Left lung (tissue), 10 donors: ENCODE data around the gene SEC23A. TPM values are rescaled to one million over a fixed set of nuclear protein-coding genes. Genes with fewer than 3 reads are reported as not detected.
"Not testable (repeated sequence)": the region's sequence is repeated elsewhere in the genome, so short reads cannot be mapped to it uniquely, and the experiment has no call there.

ENCODE experiments used
- ATAC-seq: fragments of 200-7000 bp; cut with Tn5 transposase; one replicate; pipeline ENCODE4 v1.9.1; 2020; ENCODE audit warnings: moderate library complexity
- DNase-seq, 4 donors: peaks; one replicate each; pipeline ENCODE4 v3.0.0-alpha.2; 2013 to 2020
- H3K27ac ChIP-seq, 2 donors: fragments of 200-600 bp; sonication (generic) in 1 of 2; one replicate each; pipeline versions ENCODE4 v1.5.0 to v1.8.0; 2020 to 2021
- H3K27me3 ChIP-seq, 2 donors: fragments of 200-600 bp; sonication (generic) in 1 of 2; one replicate each; pipeline versions ENCODE4 v1.5.0 to v1.8.0; 2020 to 2021
- H3K36me3 ChIP-seq, 2 donors: fragments of 200-600 bp; sonication (generic) in 1 of 2; one replicate each; pipeline versions ENCODE4 v1.5.0 to v1.8.0; 2020 to 2021
- H3K4me1 ChIP-seq, 2 donors: fragments of 200-600 bp; one replicate each; pipeline ENCODE4 v1.8.0; 2021
- H3K4me3 ChIP-seq, 2 donors: fragments of 200-600 bp; sonication (generic) in 1 of 2; one replicate each; pipeline versions ENCODE4 v1.5.0 to v1.8.0; 2020 to 2021; ENCODE audit warnings: mild to moderate bottlenecking in 1 of 2
- H3K9me3 ChIP-seq, 2 donors: fragments of 200-600 bp; sonication (generic) in 1 of 2; one replicate each; pipeline versions ENCODE4 v1.5.0 to v1.8.0; 2020 to 2021
- intact Hi-C, 2 donors: fragments of 100-400 bp; cut with DNase I; formaldehyde crosslinking; loops; one replicate each; pipeline versions ENCODE4 v1.11.2 to v1.14.2; 2022
- polyA plus RNA-seq, 6 donors: library from polyadenylated mRNA; unstranded; fragments of 120-200 nt; gene quantifications; one replicate each; pipeline ENCODE4 v1.2.1, GENCODE V29; 2013; ENCODE audit not compliant: insufficient read length in 6 of 6
- total RNA-seq, 2 donors: library from RNA; stranded (reverse); fragmentation: NEBNext Ultra II Directional; extraction: Animal tissue kit (Norgen Biotek cat#: 25700); gene quantifications; one replicate each; pipeline ENCODE4 v1.2.1, GENCODE V29; 2021
- TF ChIP-seq, protein P1 (sequence below), 2 donors: fragments of 200-600 bp; sonication (generic) in 1 of 2; IDR thresholded peaks; one replicate each; pipeline versions ENCODE4 v1.5.0 to v1.8.0; 2021; ENCODE audit warnings: antibody characterized with exemption in 2 of 2
- donor health status: DM: no; HTN: yes; CAD: no.
- donor health status: DM: no; HTN: no; CAD: no.

The SEC23A gene
- total and polyA plus RNA-seq, 8 donors: 59.3 to 81.7 (median 65.0) TPM

DNA sequence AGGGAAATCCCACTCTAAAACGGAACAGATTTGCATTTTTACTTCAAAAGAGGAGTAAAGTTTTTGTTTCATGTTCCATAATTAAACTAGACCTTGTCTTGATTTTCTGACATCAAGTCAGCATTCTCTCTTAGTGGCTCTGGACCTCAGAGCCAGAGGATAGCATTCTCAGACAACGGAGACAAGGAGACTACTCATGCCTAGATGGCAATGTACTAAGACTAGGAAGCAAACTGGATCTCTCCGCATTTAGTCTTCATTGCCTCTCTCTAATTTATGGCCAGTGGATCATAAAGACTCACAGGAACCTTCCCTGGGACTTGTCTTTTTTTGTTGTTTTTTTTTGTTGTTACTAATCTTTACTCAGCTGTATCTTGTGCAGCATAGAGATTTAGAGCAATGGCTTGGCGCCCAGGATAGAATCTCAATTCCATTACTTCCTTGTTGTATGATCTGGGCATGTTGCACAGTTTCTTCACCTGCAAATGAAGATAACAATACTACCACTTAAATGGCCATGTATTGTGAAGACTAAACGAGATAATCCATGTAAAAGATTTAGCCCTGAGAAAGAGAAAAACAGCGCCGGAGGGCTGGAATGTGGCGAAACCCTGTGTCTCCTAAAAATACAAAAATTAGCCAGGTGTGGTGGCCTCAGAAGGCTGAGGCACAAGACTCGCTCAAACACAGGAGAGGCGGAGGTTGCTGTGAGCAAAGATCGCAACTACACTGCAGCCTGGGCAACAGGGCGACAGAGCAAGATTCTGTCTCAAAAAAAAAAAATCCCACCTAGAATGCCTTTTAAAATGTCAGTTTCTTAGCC lies 7.1 kb upstream of the SEC23A start:
- DNase-seq (no peak), ATAC-seq (no peak)
- intact Hi-C loops: loop anchor here in 1 of 2 donors (10.0 kb wide), 1 partner anchor 255 kb away; no protein-coding TSS in a partner anchor
- H3K36me3 ChIP-seq: no peaks in the 10 kb centered on the region
- no peaks in the 10 kb centered on the region for H3K27me3 ChIP-seq
- H3K4me1 ChIP-seq: peaks cover 0 to 16% of the 10 kb centered on the region in 2 donors
- no peak overlapping the region for H3K4me3 ChIP-seq
- H3K9me3 ChIP-seq: no peaks in the 10 kb centered on the region
- TF ChIP-seq, protein P1, sequence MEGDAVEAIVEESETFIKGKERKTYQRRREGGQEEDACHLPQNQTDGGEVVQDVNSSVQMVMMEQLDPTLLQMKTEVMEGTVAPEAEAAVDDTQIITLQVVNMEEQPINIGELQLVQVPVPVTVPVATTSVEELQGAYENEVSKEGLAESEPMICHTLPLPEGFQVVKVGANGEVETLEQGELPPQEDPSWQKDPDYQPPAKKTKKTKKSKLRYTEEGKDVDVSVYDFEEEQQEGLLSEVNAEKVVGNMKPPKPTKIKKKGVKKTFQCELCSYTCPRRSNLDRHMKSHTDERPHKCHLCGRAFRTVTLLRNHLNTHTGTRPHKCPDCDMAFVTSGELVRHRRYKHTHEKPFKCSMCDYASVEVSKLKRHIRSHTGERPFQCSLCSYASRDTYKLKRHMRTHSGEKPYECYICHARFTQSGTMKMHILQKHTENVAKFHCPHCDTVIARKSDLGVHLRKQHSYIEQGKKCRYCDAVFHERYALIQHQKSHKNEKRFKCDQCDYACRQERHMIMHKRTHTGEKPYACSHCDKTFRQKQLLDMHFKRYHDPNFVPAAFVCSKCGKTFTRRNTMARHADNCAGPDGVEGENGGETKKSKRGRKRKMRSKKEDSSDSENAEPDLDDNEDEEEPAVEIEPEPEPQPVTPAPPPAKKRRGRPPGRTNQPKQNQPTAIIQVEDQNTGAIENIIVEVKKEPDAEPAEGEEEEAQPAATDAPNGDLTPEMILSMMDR (IDR thresholded peaks at IDR 0.05): no peak
- no peak overlapping the region for H3K27ac ChIP-seq

DNA sequence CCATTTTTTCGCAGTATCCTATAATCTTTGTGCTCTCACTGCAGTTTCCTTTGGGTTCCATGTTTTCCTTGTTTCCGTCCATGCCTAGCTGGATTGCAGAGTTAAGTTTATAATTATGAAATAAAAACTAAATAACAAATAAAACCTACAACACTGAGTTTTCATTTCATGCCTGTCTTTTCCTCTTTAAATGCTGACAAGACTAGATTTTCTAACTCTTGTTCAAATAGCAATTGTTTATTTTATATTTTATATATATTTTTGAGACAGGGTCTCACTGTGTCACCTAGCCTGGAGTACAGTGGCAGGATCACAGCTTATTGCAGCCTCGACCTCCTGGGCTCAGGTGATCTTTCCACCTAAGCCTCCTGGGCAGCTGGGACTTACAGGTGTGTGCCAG lies 5.8 kb upstream of the SEC23A start:
- TF ChIP-seq, protein P1 (IDR thresholded peaks at IDR 0.05): no peak
- H3K4me3 ChIP-seq: no peak overlapping the region
- no peaks in the 10 kb centered on the region for H3K27me3 ChIP-seq
- no peak overlapping the region for H3K27ac ChIP-seq
- intact Hi-C loops: loop anchor here in 1 of 2 donors (10.0 kb wide), 1 partner anchor 256 kb away; no protein-coding TSS in a partner anchor
- H3K4me1 ChIP-seq: peaks cover 5 to 13% of the 10 kb centered on the region in 2 donors
- ATAC-seq: no peak
- no peaks in the 10 kb centered on the region for H3K9me3 ChIP-seq
- H3K36me3 ChIP-seq: no peaks in the 10 kb centered on the region
- no peak for DNase-seq

DNA sequence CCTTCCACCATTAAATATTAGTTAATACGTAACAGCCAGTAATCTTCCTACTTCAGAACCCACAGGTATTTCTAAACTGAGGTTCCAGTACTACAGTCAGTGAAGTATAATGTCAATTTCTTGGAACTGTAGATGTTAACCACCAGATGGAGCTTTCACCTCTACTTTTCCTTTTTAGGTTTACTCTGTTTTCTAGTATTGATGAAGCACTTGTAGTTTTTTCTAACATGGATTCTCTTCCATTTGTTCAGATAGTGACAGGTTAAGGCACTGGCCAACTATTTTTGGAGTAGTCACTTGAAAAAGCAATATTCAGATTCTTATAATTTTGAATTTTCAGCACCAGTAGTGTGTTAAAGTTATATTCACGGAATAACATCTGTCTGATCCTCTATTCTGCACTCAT lies 4.6 kb upstream of the SEC23A start:
- ATAC-seq (peak; percentile 33), DNase-seq (peak in 1 of 4 donors; percentile 47)
- H3K27me3 ChIP-seq: no peaks in the 10 kb centered on the region
- no peaks in the 10 kb centered on the region for H3K9me3 ChIP-seq
- H3K36me3 ChIP-seq: no peaks in the 10 kb centered on the region
- intact Hi-C loops: loop anchor here in 1 of 2 donors (10.0 kb wide), 1 partner anchor 257 kb away; no protein-coding TSS in a partner anchor
- no peak overlapping the region for H3K4me3 ChIP-seq
- H3K27ac ChIP-seq: no peak overlapping the region
- TF ChIP-seq, protein P1 (IDR thresholded peaks at IDR 0.05): peak in 1 of 2 donors; percentile 43
- peaks cover 6 to 12% of the 10 kb centered on the region in 2 donors for H3K4me1 ChIP-seq

DNA sequence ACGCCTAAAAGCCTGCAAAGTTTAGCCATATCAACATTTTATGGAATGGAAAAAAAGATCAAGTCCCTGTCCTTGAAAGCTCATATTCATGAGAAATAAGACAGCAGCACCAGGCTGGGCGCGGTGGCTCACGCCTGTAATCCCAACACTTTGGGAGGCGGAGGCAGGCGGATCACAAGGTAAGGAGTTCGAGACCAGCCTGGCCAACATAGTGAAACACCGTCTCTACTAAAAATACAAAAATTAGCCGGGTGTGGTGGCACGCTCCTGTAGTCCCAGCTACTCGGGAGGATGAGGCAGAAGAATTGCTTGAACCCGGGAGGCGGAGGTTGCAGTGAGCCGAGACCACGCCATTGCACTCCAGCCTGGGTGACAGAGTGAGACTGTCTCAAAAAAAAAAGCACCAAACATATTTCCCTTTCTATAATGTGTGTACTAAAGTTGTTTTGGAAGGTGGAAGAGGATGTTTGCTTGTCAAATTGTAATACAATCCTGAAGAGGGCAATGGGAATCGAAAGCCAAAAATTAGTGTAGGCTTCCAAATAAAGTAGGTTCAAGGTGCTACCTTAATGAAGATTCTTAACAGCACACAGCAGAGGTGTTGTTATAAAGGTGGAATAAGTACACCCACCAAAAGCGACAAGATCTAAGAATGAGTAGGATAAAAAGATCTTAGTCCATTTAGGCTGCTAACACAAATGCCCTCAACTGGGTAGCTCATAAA lies 1.2 kb upstream of the SEC23A start:
- H3K36me3 ChIP-seq, ATAC-seq, H3K9me3 ChIP-seq, H3K27me3 ChIP-seq: not testable (repeated sequence)
- intact Hi-C loops: loop anchor here in 1 of 2 donors (10.0 kb wide), 1 partner anchor 261 kb away; no protein-coding TSS in a partner anchor
- H3K4me3 ChIP-seq: peak overlapping the region; percentile 73 to 89
- H3K27ac ChIP-seq: peak overlapping the region; percentile 95 to 96
- H3K4me1 ChIP-seq: peaks cover 13 to 42% of the 10 kb centered on the region in 2 donors
- peak in 1 of 4 donors; percentile 1 for DNase-seq

DNA sequence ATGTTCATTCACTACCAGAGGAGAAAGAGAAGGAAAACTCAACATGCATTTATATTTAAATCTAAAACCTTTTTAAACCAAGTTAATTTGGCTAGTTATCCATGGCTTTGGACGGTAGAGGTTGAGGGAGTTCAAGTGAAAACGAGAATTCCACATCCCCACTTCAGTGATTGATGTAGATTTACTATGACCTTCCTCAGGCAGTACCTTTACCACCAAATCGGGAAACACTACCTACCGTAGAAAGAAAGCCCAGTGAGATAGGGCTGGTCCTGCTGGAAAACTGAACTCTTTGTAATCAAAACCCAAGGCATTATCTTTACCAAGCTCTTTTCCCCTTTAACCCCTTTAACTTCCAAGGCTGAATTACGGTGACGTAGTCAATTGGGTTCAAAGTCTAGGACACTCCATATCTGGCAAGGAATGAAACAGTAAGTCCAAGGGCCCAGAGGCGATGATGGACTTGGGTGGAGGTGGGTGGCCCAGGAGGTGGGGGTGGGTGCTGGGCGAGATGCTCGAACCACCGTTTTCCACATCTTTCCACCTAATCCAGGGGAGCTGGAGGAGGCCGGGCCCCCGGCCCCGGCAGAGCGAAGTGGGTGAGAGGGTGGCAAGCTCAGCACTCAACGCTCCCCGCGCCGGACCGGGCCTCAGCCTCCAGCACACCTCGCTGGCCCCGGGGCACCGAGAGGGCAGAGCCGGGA lies 618 bp downstream of the SEC23A start:
- H3K27ac ChIP-seq: peak overlapping the region; percentile 95 to 96
- ATAC-seq (peak; percentile 63), DNase-seq (peak in 2 of 4 donors; percentile 46 to 59)
- no peaks in the 10 kb centered on the region for H3K9me3 ChIP-seq
- TF ChIP-seq, protein P1 (IDR thresholded peaks at IDR 0.05): no peak
- no peaks in the 10 kb centered on the region for H3K27me3 ChIP-seq
- intact Hi-C loops: loop anchor here in 1 of 2 donors (10.0 kb wide), 1 partner anchor 262 kb away; no protein-coding TSS in a partner anchor
- H3K4me3 ChIP-seq: peak overlapping the region; percentile 73 to 89
- H3K4me1 ChIP-seq: peaks cover 16 to 47% of the 10 kb centered on the region in 2 donors
- H3K36me3 ChIP-seq: no peaks in the 10 kb centered on the region
